ENCODE results near the gene CYP2B6.
"Not testable (repeated sequence)": the region's sequence is repeated elsewhere in the genome, so short reads cannot be mapped to it uniquely, and the experiment has no call there.

Gene CYP2B6

GRCh38 chr19:40980743-40981442 lies 10.2 kb upstream of the CYP2B6 start:
- not testable (repeated sequence) for H3K4me1 ChIP-seq (ENCODE audit: control insufficient read depth, low read depth, low read length); H3K56ac ChIP-seq (ENCODE audit: low read length); H2BK15ac ChIP-seq (replicated peaks; ENCODE audit: low read depth); H2AK5ac ChIP-seq (ENCODE audit: low read length); H3K27me3 ChIP-seq (ENCODE audit: insufficient read depth, low read length, poor library complexity); H3K36me3 ChIP-seq (ENCODE audit: control insufficient read depth, insufficient read depth, low read length); H3K4ac ChIP-seq (ENCODE audit: low read depth, low read length); H2BK120ac ChIP-seq (ENCODE audit: low read depth, low read length); H3K23ac ChIP-seq (ENCODE audit: low read length); H3K79me1 ChIP-seq (ENCODE audit: low read length); H3K79me2 ChIP-seq (ENCODE audit: control insufficient read depth, insufficient read depth, low read length); H3K27ac ChIP-seq (ENCODE audit: low read depth, low read length); H3K4me2 ChIP-seq (ENCODE audit: low read length); H3K9ac ChIP-seq (ENCODE audit: low read length); H3K4me3 ChIP-seq (ENCODE audit: low read length); H4K5ac ChIP-seq (ENCODE audit: low read length); H4K8ac ChIP-seq (ENCODE audit: low read depth, low read length); H3K18ac ChIP-seq (ENCODE audit: low read length); H2BK5ac ChIP-seq (ENCODE audit: low read length)
- WGBS (ENCODE audit: extremely low coverage, insufficient coverage, low lambda C conversion rate): no CpG with 5 or more reads among the region's 2 CpGs
- peak; percentile 4 for DNase-seq

- Histone ChIP-seq H3K4ac (ENCODE audit: low read depth, low read length) (no peak overlapping the region), H3K56ac (ENCODE audit: low read length) (no peak overlapping the region), H4K5ac (ENCODE audit: low read length) (no peak overlapping the region), H2BK120ac (ENCODE audit: low read depth, low read length) (no peak overlapping the region), H3K9ac (ENCODE audit: low read length) (no peak overlapping the region), H3K18ac (ENCODE audit: low read length) (no peak overlapping the region), H3K4me1 (ENCODE audit: control insufficient read depth, low read depth, low read length) (peaks cover 8% of the 10 kb centered on the region), H3K23ac (ENCODE audit: low read length) (no peak overlapping the region), H3K79me2 (ENCODE audit: control insufficient read depth, insufficient read depth, low read length) (no peaks in the 10 kb centered on the region), H2BK5ac (ENCODE audit: low read length) (no peak overlapping the region), H3K4me3 (ENCODE audit: low read length) (no peak overlapping the region), H3K27me3 (ENCODE audit: insufficient read depth, low read length, poor library complexity) (no peaks in the 10 kb centered on the region), H3K27ac (ENCODE audit: low read depth, low read length) (no peak overlapping the region), H3K4me2 (ENCODE audit: low read length) (no peak overlapping the region), H2BK15ac (replicated peaks; ENCODE audit: low read depth) (no peak overlapping the region), H3K79me1 (ENCODE audit: low read length) (no peaks in the 10 kb centered on the region), H2AK5ac (ENCODE audit: low read length) (no peak overlapping the region), H4K8ac (ENCODE audit: low read depth, low read length) (no peak overlapping the region), H3K36me3 (ENCODE audit: control insufficient read depth, insufficient read depth, low read length) (no peaks in the 10 kb centered on the region)
- DNase-seq: no peak
- WGBS (ENCODE audit: extremely low coverage, insufficient coverage, low lambda C conversion rate): no CpG with 5 or more reads among the region's 4 CpGs
Observed at GRCh38 chr19:40981591-40981990, 9.5 kb upstream of the CYP2B6 start.

GRCh38 chr19:40982594-40983101 lies 8.4 kb upstream of the CYP2B6 start:
- no peak overlapping the region for H3K56ac ChIP-seq (ENCODE audit: low read length)
- DNase-seq: peak; percentile 28
- no CpG with 5 or more reads among the region's 3 CpGs for whole genome bisulfite sequencing (ENCODE audit: extremely low coverage, insufficient coverage, low lambda C conversion rate)
- no peak overlapping the region for H3K27ac ChIP-seq (ENCODE audit: low read depth, low read length)
- no peak overlapping the region for H2BK15ac ChIP-seq (replicated peaks; ENCODE audit: low read depth)
- H3K4me3 ChIP-seq (ENCODE audit: low read length): no peak overlapping the region
- no peaks in the 10 kb centered on the region for H3K79me1 ChIP-seq (ENCODE audit: low read length)
- no peaks in the 10 kb centered on the region for H3K79me2 ChIP-seq (ENCODE audit: control insufficient read depth, insufficient read depth, low read length)
- H3K23ac ChIP-seq (ENCODE audit: low read length): no peak overlapping the region
- no peak overlapping the region for H2AK5ac ChIP-seq (ENCODE audit: low read length)
- no peak overlapping the region for H2BK5ac ChIP-seq (ENCODE audit: low read length)
- H3K36me3 ChIP-seq (ENCODE audit: control insufficient read depth, insufficient read depth, low read length): no peaks in the 10 kb centered on the region
- H4K5ac ChIP-seq (ENCODE audit: low read length): no peak overlapping the region
- H3K18ac ChIP-seq (ENCODE audit: low read length): no peak overlapping the region
- no peak overlapping the region for H4K8ac ChIP-seq (ENCODE audit: low read depth, low read length)
- no peaks in the 10 kb centered on the region for H3K27me3 ChIP-seq (ENCODE audit: insufficient read depth, low read length, poor library complexity)
- no peak overlapping the region for H2BK120ac ChIP-seq (ENCODE audit: low read depth, low read length)
- H3K4me2 ChIP-seq (ENCODE audit: low read length): no peak overlapping the region
- H3K4me1 ChIP-seq (ENCODE audit: control insufficient read depth, low read depth, low read length): peaks cover 8% of the 10 kb centered on the region
- H3K4ac ChIP-seq (ENCODE audit: low read depth, low read length): no peak overlapping the region
- no peak overlapping the region for H3K9ac ChIP-seq (ENCODE audit: low read length)

GRCh38 chr19:40989453-40989852 lies 1.6 kb upstream of the CYP2B6 start:
- Histone ChIP-seq H4K8ac (ENCODE audit: low read depth, low read length) (no peak overlapping the region), H3K18ac (ENCODE audit: low read length) (no peak overlapping the region), H2BK120ac (ENCODE audit: low read depth, low read length) (no peak overlapping the region), H2BK15ac (replicated peaks; ENCODE audit: low read depth) (no peak overlapping the region), H3K4ac (ENCODE audit: low read depth, low read length) (no peak overlapping the region), H3K79me1 (ENCODE audit: low read length) (no peaks in the 10 kb centered on the region), H3K56ac (ENCODE audit: low read length) (no peak overlapping the region), H3K4me2 (ENCODE audit: low read length) (no peak overlapping the region), H3K9ac (ENCODE audit: low read length) (no peak overlapping the region), H3K23ac (ENCODE audit: low read length) (no peak overlapping the region), H3K4me1 (ENCODE audit: control insufficient read depth, low read depth, low read length) (no peaks in the 10 kb centered on the region), H3K4me3 (ENCODE audit: low read length) (no peak overlapping the region), H2BK5ac (ENCODE audit: low read length) (no peak overlapping the region), H3K27me3 (ENCODE audit: insufficient read depth, low read length, poor library complexity) (no peaks in the 10 kb centered on the region), H3K36me3 (ENCODE audit: control insufficient read depth, insufficient read depth, low read length) (no peaks in the 10 kb centered on the region), H3K79me2 (ENCODE audit: control insufficient read depth, insufficient read depth, low read length) (no peaks in the 10 kb centered on the region), H3K27ac (ENCODE audit: low read depth, low read length) (no peak overlapping the region), H2AK5ac (ENCODE audit: low read length) (no peak overlapping the region), H4K5ac (ENCODE audit: low read length) (no peak overlapping the region)
- DNase-seq: no peak
- WGBS (ENCODE audit: extremely low coverage, insufficient coverage, low lambda C conversion rate): no CpG with 5 or more reads among the region's 7 CpGs

GRCh38 chr19:40995355-40995754 lies 4.3 kb downstream of the CYP2B6 start:
- Histone ChIP-seq H4K8ac (ENCODE audit: low read depth, low read length) (no peak overlapping the region), H3K4me2 (ENCODE audit: low read length) (no peak overlapping the region), H3K4me1 (ENCODE audit: control insufficient read depth, low read depth, low read length) (no peaks in the 10 kb centered on the region), H2BK5ac (ENCODE audit: low read length) (no peak overlapping the region), H3K27ac (ENCODE audit: low read depth, low read length) (no peak overlapping the region), H3K18ac (ENCODE audit: low read length) (no peak overlapping the region), H2AK5ac (ENCODE audit: low read length) (no peak overlapping the region), H3K36me3 (ENCODE audit: control insufficient read depth, insufficient read depth, low read length) (no peaks in the 10 kb centered on the region), H2BK15ac (replicated peaks; ENCODE audit: low read depth) (no peak overlapping the region), H3K4me3 (ENCODE audit: low read length) (no peak overlapping the region), H3K79me2 (ENCODE audit: control insufficient read depth, insufficient read depth, low read length) (no peaks in the 10 kb centered on the region), H3K27me3 (ENCODE audit: insufficient read depth, low read length, poor library complexity) (no peaks in the 10 kb centered on the region), H3K9ac (ENCODE audit: low read length) (no peak overlapping the region), H3K56ac (ENCODE audit: low read length) (no peak overlapping the region), H3K23ac (ENCODE audit: low read length) (no peak overlapping the region), H2BK120ac (ENCODE audit: low read depth, low read length) (no peak overlapping the region), H4K5ac (ENCODE audit: low read length) (no peak overlapping the region), H3K4ac (ENCODE audit: low read depth, low read length) (no peak overlapping the region), H3K79me1 (ENCODE audit: low read length) (no peaks in the 10 kb centered on the region)
- DNase-seq: no peak
- no CpG with 5 or more reads among the region's 2 CpGs for WGBS (ENCODE audit: extremely low coverage, insufficient coverage, low lambda C conversion rate)

GRCh38 chr19:40999018-40999417 lies 7.9 kb downstream of the CYP2B6 start:
- H3K23ac ChIP-seq (ENCODE audit: low read length); H2AK5ac ChIP-seq (ENCODE audit: low read length); H4K8ac ChIP-seq (ENCODE audit: low read depth, low read length); DNase-seq; H3K36me3 ChIP-seq (ENCODE audit: control insufficient read depth, insufficient read depth, low read length); H3K56ac ChIP-seq (ENCODE audit: low read length); H2BK5ac ChIP-seq (ENCODE audit: low read length); H3K79me1 ChIP-seq (ENCODE audit: low read length); H4K5ac ChIP-seq (ENCODE audit: low read length); H3K27ac ChIP-seq (ENCODE audit: low read depth, low read length); H3K4me2 ChIP-seq (ENCODE audit: low read length); H3K4me3 ChIP-seq (ENCODE audit: low read length); H3K79me2 ChIP-seq (ENCODE audit: control insufficient read depth, insufficient read depth, low read length); H3K27me3 ChIP-seq (ENCODE audit: insufficient read depth, low read length, poor library complexity); H2BK120ac ChIP-seq (ENCODE audit: low read depth, low read length); H2BK15ac ChIP-seq (replicated peaks; ENCODE audit: low read depth); H3K4ac ChIP-seq (ENCODE audit: low read depth, low read length); H3K18ac ChIP-seq (ENCODE audit: low read length); H3K9ac ChIP-seq (ENCODE audit: low read length); H3K4me1 ChIP-seq (ENCODE audit: control insufficient read depth, low read depth, low read length): not testable (repeated sequence)
- WGBS (ENCODE audit: extremely low coverage, insufficient coverage, low lambda C conversion rate): no CpG with 5 or more reads among the region's 2 CpGs

Measured in mesendoderm (in vitro differentiated cells).